Peyer's patch (tissue), 4 donors: Measurements from ENCODE around the gene LYPLA2.

Experiments
- CTCF ChIP-seq, 6 experiments: fragments of 450-650 bp in 4 of 6; fragments of 200-600 bp in 2 of 6; sonication (generic) in 1 of 6; IDR thresholded peaks; one replicate each; pipeline ENCODE4 v1.5.1; 2017 to 2019; ENCODE audit warnings: antibody characterized with exemption in 6 of 6, mild to moderate bottlenecking in 3 of 6, moderate library complexity in 1 of 6
- POLR2A ChIP-seq, 2 donors: fragments of 450-650 bp; IDR thresholded peaks; one replicate each; pipeline ENCODE4 v1.5.1; 2017; ENCODE audit warnings: antibody characterized with exemption in 2 of 2, mild to moderate bottlenecking in 2 of 2, moderate library complexity in 2 of 2

GRCh38 chr1:23751050-23751814, 39.7 kb upstream of the LYPLA2 start:
- TF ChIP-seq CTCF (IDR thresholded peaks at IDR 0.05), result peak in 5 of 6 experiments; percentile 43 to 61 (median 57)
- TF ChIP-seq POLR2A (IDR thresholded peaks at IDR 0.05), result no peak
